ENCODE results near the gene PIGB.
A peak's percentile ranks its signal among the peaks of the same experiment; 100 is the strongest.
"Not testable (repeated sequence)": the region's sequence is repeated elsewhere in the genome, so short reads cannot be mapped to it uniquely, and the experiment has no call there.

PIGB gene

GRCh38 chr15:55288006-55288717 lies 30.9 kb upstream of the PIGB start:
- Histone ChIP-seq H3K4me3 (peak overlapping the region; percentile 84), H3K27ac (no peak overlapping the region)
- TF ChIP-seq CTCF (IDR thresholded peaks at IDR 0.05), result no peak
- no peak for DNase-seq (ENCODE audit: low spot score)

DNA sequence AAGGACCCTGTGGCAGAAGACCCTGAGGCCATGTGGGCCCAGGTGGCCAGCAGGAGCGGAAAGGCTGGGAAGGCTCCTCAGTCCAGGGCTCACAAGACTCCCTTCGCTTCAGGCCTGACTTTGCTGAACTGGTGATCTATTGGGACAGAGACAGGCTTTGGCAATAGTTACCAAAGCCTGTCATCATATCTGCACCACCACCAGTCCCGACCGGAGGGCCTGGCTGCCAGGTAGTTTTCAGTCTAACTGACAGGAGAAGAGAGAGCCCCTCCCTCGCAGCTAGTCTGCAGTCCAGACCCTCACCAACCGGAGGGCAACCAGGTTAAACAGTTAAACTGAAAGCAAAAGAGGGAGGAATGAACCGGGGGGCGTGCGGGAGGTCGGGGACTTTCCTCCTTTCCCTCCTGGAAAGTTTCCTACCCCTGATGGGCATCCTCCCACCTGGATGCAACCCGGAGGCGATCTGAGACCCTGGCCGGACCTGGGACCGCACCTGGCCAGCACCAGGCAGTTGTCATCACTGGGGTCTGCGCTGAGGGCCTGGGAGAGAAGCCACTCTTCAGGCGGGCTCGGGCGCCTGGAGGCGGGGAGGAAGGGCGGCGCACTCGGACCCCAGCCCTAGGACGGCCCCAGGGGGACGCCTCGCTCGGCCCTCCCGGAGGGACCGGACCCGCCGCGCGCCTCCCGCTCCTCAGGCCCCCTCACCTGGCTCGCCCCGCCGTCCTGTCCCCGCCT lies 29.8 kb upstream of the PIGB start:
- Histone ChIP-seq H3K4me3 (peak overlapping the region; percentile 84), H3K27ac (peak overlapping the region; percentile 90 to 95)
- no peak for TF ChIP-seq CTCF (IDR thresholded peaks at IDR 0.05)
- DNase-seq (ENCODE audit: low spot score), result peak; percentile 77

GRCh38 chr15:55289746-55290527 lies 29.1 kb upstream of the PIGB start, which contains the start of gene RAB27A:
Gene RAB27A (minus strand): TSS chr15:55289813. CDS start chr15:55234934, 54,879 bp downstream.
- DNase-seq (ENCODE audit: low spot score), result peak; percentile 82
- H3K4me3 ChIP-seq, result peak within 1 kb of the TSS; percentile 84
- no peak for TF ChIP-seq CTCF (IDR thresholded peaks at IDR 0.05)
- peak within 1 kb of the TSS; percentile 90 to 95 for H3K27ac ChIP-seq

GRCh38 chr15:55290528-55291057 lies 28.4 kb upstream of the PIGB start:
- Histone ChIP-seq H3K4me3 (peak overlapping the region; percentile 84), H3K27ac (peak overlapping the region; percentile 90 to 95)
- TF ChIP-seq CTCF (IDR thresholded peaks at IDR 0.05), result peak; percentile 79
- peak; percentile 90 for DNase-seq (ENCODE audit: low spot score)

DNA sequence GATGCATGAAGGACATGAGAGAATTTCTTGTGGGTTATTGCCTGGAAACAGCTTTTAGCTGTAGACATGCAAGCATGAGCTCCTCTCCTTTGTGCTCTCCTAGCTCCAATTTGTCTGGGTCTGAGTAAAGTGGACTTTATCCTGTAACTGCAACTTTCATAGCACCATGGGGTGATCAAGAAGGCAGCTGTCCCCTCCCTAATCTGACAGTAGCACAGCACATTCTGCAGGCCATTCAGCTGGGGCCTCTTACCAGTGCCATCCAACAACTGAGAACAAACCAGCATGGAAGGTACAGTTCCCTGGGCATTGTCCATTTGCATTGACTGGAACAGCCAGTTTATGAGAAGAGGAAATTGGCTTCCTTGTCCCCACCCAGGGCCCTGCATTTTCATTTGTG lies 21.7 kb upstream of the PIGB start:
- no peak for DNase-seq (ENCODE audit: low spot score)
- no peak overlapping the region for H3K4me3 ChIP-seq
- H3K27ac ChIP-seq, result no peak overlapping the region
- TF ChIP-seq CTCF (IDR thresholded peaks at IDR 0.05), result no peak

- not testable (repeated sequence) for DNase-seq (ENCODE audit: low spot score); H3K27ac ChIP-seq; H3K4me3 ChIP-seq
Observed at GRCh38 chr15:55302801-55303200, 16.2 kb upstream of the PIGB start.
